Keratinocyte (primary cell): ENCODE results near the gene LRRC57. TPM values are rescaled to one million over a fixed set of nuclear protein-coding genes. Genes with fewer than 3 reads are reported as not detected.
A peak's percentile ranks its signal among the peaks of the same experiment; 100 is the strongest.

Experiments used
- DNase-seq: peaks from one replicate; pipeline ENCODE4 v3.0.0-alpha.2; 2011; ENCODE audit warnings: low read depth, missing footprints, low spot score
- FAIRE-seq: peaks from 2 replicates; lab custom pipeline; 2011; peaks lifted over from hg19 to GRCh38; lab: Jason Lieb, UNC
- H2AFZ ChIP-seq: 2 replicates; pipeline ENCODE4 v1.6.0; 2012; ENCODE audit warnings: low read length, control low read depth, inconsistent platforms; ENCODE audit not compliant: control insufficient read depth
- H3K27ac ChIP-seq: 2 replicates; pipeline ENCODE4 v1.5.1; 2011; ENCODE audit warnings: low read length; ENCODE audit not compliant: control insufficient read depth, insufficient read depth
- H3K27me3 ChIP-seq: 3 replicates; pipeline ENCODE4 v1.6.0; 2011; ENCODE audit warnings: low read length; ENCODE audit not compliant: control insufficient read depth, insufficient read depth; ENCODE audit errors: extremely low read depth
- H3K36me3 ChIP-seq, 2 experiments: 2 replicates in 1 of 2; 3 replicates in 1 of 2; pipeline ENCODE4 v1.5.1; 2011; ENCODE audit warnings: low read length in 2 of 2, mild to moderate bottlenecking in 1 of 2; ENCODE audit not compliant: control insufficient read depth in 2 of 2, insufficient read depth in 2 of 2; ENCODE audit errors: extremely low read depth in 1 of 2
- H3K4me1 ChIP-seq: 3 replicates; pipeline ENCODE4 v1.5.1; 2011; ENCODE audit warnings: low read length; ENCODE audit not compliant: control insufficient read depth, insufficient read depth; ENCODE audit errors: extremely low read depth
- H3K4me2 ChIP-seq: 3 replicates; pipeline ENCODE4 v1.6.0; 2011; ENCODE audit warnings: low read depth, low read length; ENCODE audit not compliant: control insufficient read depth, insufficient read depth; ENCODE audit errors: extremely low read depth
- H3K4me3 ChIP-seq, 3 experiments: fragments of 200-600 bp in 1 of 3; sonication (generic) in 1 of 3; 2 replicates in 2 of 3; 3 replicates in 1 of 3; pipeline ENCODE4 v1.5.1; 2011 to 2016; ENCODE audit warnings: low read length in 3 of 3, mild to moderate bottlenecking in 3 of 3, control low read depth in 2 of 3, inconsistent platforms in 1 of 3, low read depth in 1 of 3, mixed read lengths in 1 of 3, mixed run types in 1 of 3, moderate library complexity in 1 of 3; ENCODE audit not compliant: control insufficient read depth in 2 of 3, insufficient read depth in 2 of 3; ENCODE audit errors: extremely low read depth in 1 of 3
- H3K79me2 ChIP-seq: 2 replicates; pipeline ENCODE4 v1.6.0; 2012; ENCODE audit warnings: low read length; ENCODE audit not compliant: control insufficient read depth, insufficient read depth
- H3K9ac ChIP-seq: 3 replicates; pipeline ENCODE4 v1.6.0; 2011; ENCODE audit warnings: low read length; ENCODE audit not compliant: control insufficient read depth, insufficient read depth; ENCODE audit errors: extremely low read depth
- H3K9me1 ChIP-seq: 3 replicates; pipeline ENCODE4 v1.6.0; 2011; ENCODE audit warnings: low read length; ENCODE audit not compliant: control insufficient read depth, insufficient read depth; ENCODE audit errors: extremely low read depth
- H3K9me3 ChIP-seq: 2 replicates; pipeline ENCODE4 v1.5.1; 2012; ENCODE audit warnings: low read depth, low read length; ENCODE audit not compliant: control insufficient read depth
- H4K20me1 ChIP-seq: 3 replicates; pipeline ENCODE4 v1.6.0; 2011; ENCODE audit warnings: low read length; ENCODE audit not compliant: control insufficient read depth, insufficient read depth; ENCODE audit errors: extremely low read depth
- EZH2 ChIP-seq: IDR thresholded peaks from one replicate; pipeline ENCODE4 v1.6.1; 2012; ENCODE audit warnings: inconsistent platforms, mild to moderate bottlenecking, low read length, moderate library complexity
- dilution Hi-C: fragments of 300-500 bp; cut with MboI; formaldehyde crosslinking; loops from one replicate; pipeline ENCODE4 v1.7.0; 2020; ENCODE audit warnings: low sequenced_read_pairs; ENCODE audit not compliant: extremely low pct_ligation_motif_present
- polyA minus RNA-seq, 3 experiments: library from RNA; depleted of rRNA, polyadenylated mRNA; stranded (reverse); fragments of >200 nt; gene quantifications; 1 replicate in 1 of 3; 2 replicates in 1 of 3; 3 replicates in 1 of 3; pipeline ENCODE4 v1.2.3, GENCODE V29; 2011
- polyA plus RNA-seq, 5 experiments: library from polyadenylated mRNA; depleted of rRNA in 3 of 5; stranded (reverse) in 3 of 5; stranded (forward) in 1 of 5; unstranded in 1 of 5; fragments of >200 nt; gene quantifications; 1 replicate in 1 of 5; 2 replicates in 3 of 5; 3 replicates in 1 of 5; pipeline versions ENCODE4 v1.2.1 to v1.2.3, GENCODE V29; 2011 to 2012; ENCODE audit warnings: missing spikeins in 2 of 5, low read depth in 1 of 5, low replicate concordance in 1 of 5
- TF ChIP-seq, protein P1 (sequence below), 3 experiments: IDR thresholded peaks in 1 of 3; conservative IDR thresholded peaks in 1 of 3; optimal IDR thresholded peaks in 1 of 3; 2 replicates in 2 of 3; 3 replicates in 1 of 3; pipeline versions ENCODE3 to v1.5.1; 2011; ENCODE audit warnings: low read length in 3 of 3, mild to moderate bottlenecking in 3 of 3, moderate library complexity in 2 of 3, control low read depth in 1 of 3, inconsistent platforms in 1 of 3; ENCODE audit not compliant: insufficient read depth in 2 of 3; ENCODE audit errors: extremely low read depth in 1 of 3

LRRC57 gene
- 11.1 to 22.1 TPM (median 12.8 TPM) in 3 replicates for polyA plus RNA-seq
- 21.1 TPM for polyA plus RNA-seq (2011; ENCODE audit: low read depth)
- polyA plus RNA-seq (2011; cell fraction: cytosol; rRNA removed) = 18.5 and 24.1 TPM in 2 replicates
- polyA plus RNA-seq (2011; cell fraction: nucleus; rRNA removed) = 20.3 and 21.7 TPM in 2 replicates
- 13.6 and 16.8 TPM in 2 replicates for polyA plus RNA-seq (2012; ENCODE audit: low replicate concordance)
- polyA minus RNA-seq = 11.9 to 19.1 TPM (median 16.0 TPM) in 3 replicates
- polyA minus RNA-seq (2011; cell fraction: cytosol; rRNA and poly(A)+ RNA removed) = 5.4 TPM
- polyA minus RNA-seq (2011; cell fraction: nucleus; rRNA and poly(A)+ RNA removed) = 2.5 and 9.2 TPM in 2 replicates

DNA sequence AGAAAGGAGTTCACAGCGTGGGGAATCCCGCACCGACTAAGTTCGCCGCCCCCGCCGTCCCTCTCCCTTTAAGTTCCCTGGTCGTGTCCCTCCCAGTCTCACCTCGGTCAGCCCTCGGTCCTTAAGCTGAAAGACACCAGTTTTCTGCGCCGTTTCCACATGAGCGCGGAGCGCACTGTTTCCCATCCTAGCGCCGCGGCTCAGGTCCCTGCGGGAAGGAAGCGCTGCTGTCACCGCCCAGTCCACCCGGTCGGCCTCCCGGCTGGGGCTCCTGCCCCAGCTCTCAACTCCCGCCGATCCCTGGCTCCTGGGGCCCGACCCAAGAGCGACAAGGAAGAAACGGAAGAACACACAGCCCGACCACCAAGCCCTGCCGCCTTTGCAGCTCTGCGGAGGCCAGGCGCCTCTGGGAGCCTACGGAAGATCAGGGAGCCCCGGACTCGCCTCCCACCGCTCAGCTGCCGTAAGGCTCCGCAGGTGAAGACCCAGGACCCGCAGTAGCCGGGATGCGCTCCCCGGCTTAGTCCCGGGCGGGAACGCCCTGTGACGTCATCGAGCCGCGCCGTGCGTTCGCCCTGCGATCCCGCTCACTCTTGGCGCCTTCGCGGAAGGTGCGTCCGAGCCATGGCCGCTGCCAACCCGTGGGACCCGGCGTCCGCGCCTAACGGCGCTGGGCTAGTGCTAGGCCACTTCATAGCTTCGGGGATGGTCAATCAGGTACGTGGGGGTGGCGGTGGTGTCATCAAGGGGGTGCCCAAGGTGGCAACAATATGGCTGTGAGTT lies at the start of gene LRRC57, which contains the start of gene HAUS2:
LRRC57 (minus strand) TSS at position 545 of the 783 bp plus-strand sequence; CDS start at position 186, 359 bp downstream.
HAUS2 (plus strand) TSS at position 590 of the 783 bp plus-strand sequence; CDS start at position 625, 35 bp downstream.
- Histone ChIP-seq H4K20me1 (no peaks in the 10 kb centered on the region), H3K4me2 (peak within 1 kb of the TSS; percentile 66), H3K27ac (peak within 1 kb of the TSS; percentile 93), H3K9me3 (no peaks in the 10 kb centered on the region), H3K9ac (peak within 1 kb of the TSS; percentile 98), H3K27me3 (no peaks in the 10 kb centered on the region), H2AFZ (peak within 1 kb of the TSS; percentile 98), H3K4me3 (peak within 1 kb of the TSS; percentile 78 to 99 (median 81)), H3K79me2 (peaks cover 46% of the 10 kb centered on the region), H3K4me1 (peaks cover 21% of the 10 kb centered on the region), H3K9me1 (no peaks in the 10 kb centered on the region), H3K36me3 (peaks cover 2 to 8% of the 10 kb centered on the region in 2 experiments)
- dilution Hi-C loops = no loop called here
- TF ChIP-seq, protein P1, sequence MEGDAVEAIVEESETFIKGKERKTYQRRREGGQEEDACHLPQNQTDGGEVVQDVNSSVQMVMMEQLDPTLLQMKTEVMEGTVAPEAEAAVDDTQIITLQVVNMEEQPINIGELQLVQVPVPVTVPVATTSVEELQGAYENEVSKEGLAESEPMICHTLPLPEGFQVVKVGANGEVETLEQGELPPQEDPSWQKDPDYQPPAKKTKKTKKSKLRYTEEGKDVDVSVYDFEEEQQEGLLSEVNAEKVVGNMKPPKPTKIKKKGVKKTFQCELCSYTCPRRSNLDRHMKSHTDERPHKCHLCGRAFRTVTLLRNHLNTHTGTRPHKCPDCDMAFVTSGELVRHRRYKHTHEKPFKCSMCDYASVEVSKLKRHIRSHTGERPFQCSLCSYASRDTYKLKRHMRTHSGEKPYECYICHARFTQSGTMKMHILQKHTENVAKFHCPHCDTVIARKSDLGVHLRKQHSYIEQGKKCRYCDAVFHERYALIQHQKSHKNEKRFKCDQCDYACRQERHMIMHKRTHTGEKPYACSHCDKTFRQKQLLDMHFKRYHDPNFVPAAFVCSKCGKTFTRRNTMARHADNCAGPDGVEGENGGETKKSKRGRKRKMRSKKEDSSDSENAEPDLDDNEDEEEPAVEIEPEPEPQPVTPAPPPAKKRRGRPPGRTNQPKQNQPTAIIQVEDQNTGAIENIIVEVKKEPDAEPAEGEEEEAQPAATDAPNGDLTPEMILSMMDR (optimal IDR thresholded peaks at IDR 0.05 in 1 of 3, IDR thresholded peaks at IDR 0.05 in 1 of 3, conservative IDR thresholded peaks at IDR 0.05 in 1 of 3; ENCODE audit: extremely low read depth in 1 of 3, insufficient read depth in 2 of 3, low read length in 3 of 3) = no peak
- no peak for TF ChIP-seq EZH2
- no peak for FAIRE-seq
- DNase-seq = peak; percentile 25

GRCh38 chr15:42595626-42596240 lies 47.1 kb upstream of the LRRC57 start:
- H3K4me1 ChIP-seq = no peaks in the 10 kb centered on the region
- no peaks in the 10 kb centered on the region for H3K9me3 ChIP-seq
- no peak overlapping the region for H3K4me3 ChIP-seq
- no peak overlapping the region for H3K27ac ChIP-seq
- no peaks in the 10 kb centered on the region for H3K27me3 ChIP-seq
- no peaks in the 10 kb centered on the region for H4K20me1 ChIP-seq
- H3K4me2 ChIP-seq = no peak overlapping the region
- FAIRE-seq = no peak
- TF ChIP-seq EZH2 = no peak
- TF ChIP-seq, protein P1 (optimal IDR thresholded peaks at IDR 0.05 in 1 of 3, IDR thresholded peaks at IDR 0.05 in 1 of 3, conservative IDR thresholded peaks at IDR 0.05 in 1 of 3; ENCODE audit: extremely low read depth in 1 of 3, insufficient read depth in 2 of 3, low read length in 3 of 3) = no peak
- no peaks in the 10 kb centered on the region for H3K79me2 ChIP-seq
- no peak overlapping the region for H3K9ac ChIP-seq
- no peak overlapping the region for H2AFZ ChIP-seq
- DNase-seq = no peak
- H3K9me1 ChIP-seq = no peaks in the 10 kb centered on the region
- dilution Hi-C loops = no loop called here
- no peaks in the 10 kb centered on the region for H3K36me3 ChIP-seq
